CD4-positive, alpha-beta memory T cell (primary cell): Measurements from ENCODE around the gene DAB2IP. TPM values are rescaled to one million over a fixed set of nuclear protein-coding genes. Genes with fewer than 3 reads are reported as not detected.

ENCODE experiments used
- CTCF ChIA-PET: fragments of 350-600 bp; sonication (Branson Sonifier 250); formaldehyde crosslinking; loops from one replicate; lab custom pipeline; 2021; ENCODE audit warnings: inconsistent platforms; ENCODE audit not compliant: partially characterized antibody; lab: Charles Lee
- POLR2A ChIA-PET: fragments of 350-600 bp; sonication (Branson Sonifier 250); formaldehyde crosslinking; loops from one replicate; lab custom pipeline; 2021; ENCODE audit not compliant: partially characterized antibody; lab: Charles Lee
- DNase-seq, 5 donors: peaks; one replicate each; pipeline versions ENCODE4 v3.0.0 to v3.0.0-alpha.2; 2020 to 2022; ENCODE audit warnings: mixed read lengths in 1 of 5
- H3K27ac ChIP-seq: one replicate; pipeline ENCODE4 v1.7.0; 2013; ENCODE audit warnings: low read depth, low read length
- H3K27me3 ChIP-seq: 2 replicates; pipeline ENCODE4 v1.7.0; 2013; ENCODE audit warnings: mild to moderate bottlenecking, low read length, moderate library complexity; ENCODE audit not compliant: insufficient read depth
- H3K36me3 ChIP-seq: 2 replicates; pipeline ENCODE4 v1.7.0; 2013; ENCODE audit warnings: mild to moderate bottlenecking, low read length, moderate library complexity; ENCODE audit not compliant: insufficient read depth
- H3K4me1 ChIP-seq: 2 replicates; pipeline ENCODE4 v1.7.0; 2013; ENCODE audit warnings: mild to moderate bottlenecking, low read length, moderate library complexity; ENCODE audit not compliant: insufficient read depth
- H3K4me3 ChIP-seq, 2 donors: one replicate each; pipeline ENCODE4 v1.7.0; 2013; ENCODE audit warnings: low read length in 2 of 2, mild to moderate bottlenecking in 1 of 2
- H3K9me3 ChIP-seq, 2 donors: one replicate each; pipeline ENCODE4 v1.7.0; 2013; ENCODE audit warnings: low read length in 2 of 2, control low read depth in 1 of 2; ENCODE audit not compliant: control insufficient read depth in 1 of 2
- H3K27ac Mint-ChIP-seq, 7 donors: one replicate each; pipeline ENCODE4 v1.8.0; 2020 to 2021; ENCODE audit warnings: mixed read lengths in 7 of 7, mild to moderate bottlenecking in 6 of 7, inconsistent platforms in 3 of 7, moderate library complexity in 3 of 7
- H3K27me3 Mint-ChIP-seq, 2 donors: one replicate each; pipeline ENCODE4 v1.8.0; 2020 to 2021; ENCODE audit warnings: mixed read lengths in 2 of 2
- H3K36me3 Mint-ChIP-seq, 2 donors: one replicate each; pipeline ENCODE4 v1.8.0; 2020 to 2021; ENCODE audit warnings: mixed read lengths in 2 of 2, inconsistent platforms in 1 of 2, mild to moderate bottlenecking in 1 of 2
- H3K4me1 Mint-ChIP-seq, 4 donors: one replicate each; pipeline ENCODE4 v1.8.0; 2020 to 2021; ENCODE audit warnings: mixed read lengths in 4 of 4, mild to moderate bottlenecking in 1 of 4
- H3K4me3 Mint-ChIP-seq, 8 donors: one replicate each; pipeline ENCODE4 v1.8.0; 2020 to 2021; ENCODE audit warnings: mixed read lengths in 8 of 8, mild to moderate bottlenecking in 7 of 8, moderate library complexity in 6 of 8, inconsistent platforms in 3 of 8
- H3K9me3 Mint-ChIP-seq, 8 donors: one replicate each; pipeline ENCODE4 v1.8.0; 2020 to 2021; ENCODE audit warnings: mixed read lengths in 8 of 8, mild to moderate bottlenecking in 5 of 8, inconsistent platforms in 3 of 8, moderate library complexity in 1 of 8
- intact Hi-C: fragments of 100-400 bp; cut with micrococcal nuclease; formaldehyde crosslinking; loops from one replicate; pipeline ENCODE4 v1.15.1; 2023
- polyA plus RNA-seq, 2 donors: library from polyadenylated mRNA; unstranded; fragments of 300-500 nt; fragmentation: Illumina TruSeq; gene quantifications; one replicate each; pipeline ENCODE4 v1.2.3, GENCODE V29; 2021
- total RNA-seq, 2 experiments: library from RNA; stranded (reverse); gene quantifications; one replicate each; pipeline ENCODE4 v1.2.3, GENCODE V29; 2021

DAB2IP gene
- total and polyA plus RNA-seq, 4 experiments from 2014 or later: not detected

DNA sequence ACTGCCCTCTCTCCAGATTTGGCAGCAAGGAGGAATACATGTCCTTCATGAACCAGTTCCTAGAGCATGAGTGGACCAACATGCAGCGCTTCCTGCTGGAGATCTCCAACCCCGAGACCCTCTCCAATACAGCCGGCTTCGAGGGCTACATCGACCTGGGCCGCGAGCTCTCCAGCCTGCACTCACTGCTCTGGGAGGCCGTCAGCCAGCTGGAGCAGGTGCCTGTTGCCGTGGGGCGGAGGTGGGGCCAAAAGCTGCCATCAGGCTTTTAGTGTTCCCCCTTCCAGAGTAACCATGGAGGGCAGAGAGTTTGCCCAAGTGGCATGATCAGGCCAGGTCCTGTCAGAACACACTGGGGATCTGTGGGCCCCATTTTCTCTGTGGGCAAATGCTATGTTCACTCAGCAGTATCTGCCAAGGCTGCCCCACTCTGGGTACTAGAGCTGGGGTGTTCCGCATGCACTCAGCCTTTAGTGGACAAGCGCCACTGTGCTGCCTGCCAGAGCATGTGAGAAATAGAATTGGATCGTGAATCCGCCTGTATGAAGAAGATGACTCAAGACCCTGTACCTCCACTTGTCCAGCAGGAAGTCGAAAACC is 117.1 kb downstream of the DAB2IP start:
- intact Hi-C loops: no loop called here
- DNase-seq: peak in 1 of 5 donors; percentile 7
- H3K4me1 ChIP-seq: no peaks in the 10 kb centered on the region
- Mint-ChIP-seq H3K27me3 (peaks cover 0 to 3% of the 10 kb centered on the region in 2 donors), H3K4me3 (no peak overlapping the region), H3K36me3 (no peaks in the 10 kb centered on the region), H3K4me1 (no peaks in the 10 kb centered on the region), H3K9me3 (peaks cover 0 to 3% (median 0%) of the 10 kb centered on the region in 8 donors), H3K27ac (no peak overlapping the region)
- CTCF ChIA-PET: no interaction called here
- H3K4me3 ChIP-seq: no peak overlapping the region
- no peaks in the 10 kb centered on the region for H3K36me3 ChIP-seq
- H3K27me3 ChIP-seq: no peaks in the 10 kb centered on the region
- POLR2A ChIA-PET: no interaction called here
- H3K27ac ChIP-seq: no peak overlapping the region
- H3K9me3 ChIP-seq: no peaks in the 10 kb centered on the region

DNA sequence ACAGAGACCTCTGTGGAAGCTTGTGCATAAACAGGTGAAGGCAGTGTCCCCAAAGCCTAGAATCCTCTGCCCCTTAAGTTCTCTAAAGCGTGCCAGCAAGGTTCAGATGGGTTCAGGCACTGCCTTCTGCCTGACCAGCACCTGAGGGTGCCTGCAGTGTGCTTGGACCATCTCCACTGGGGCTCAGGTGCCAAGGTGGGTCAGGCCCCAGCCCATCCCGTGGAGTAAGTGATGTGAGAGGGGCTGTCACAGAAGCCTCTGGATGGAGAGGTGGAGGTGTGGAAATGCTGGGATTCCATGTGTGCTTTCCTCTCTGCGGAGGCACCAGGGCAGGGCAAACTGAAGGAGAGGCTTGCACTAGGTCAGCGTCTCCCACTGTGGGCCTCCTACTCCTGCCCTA is 118.5 kb downstream of the DAB2IP start:
- Mint-ChIP-seq H3K4me1 (no peaks in the 10 kb centered on the region), H3K27me3 (peaks cover 0 to 3% of the 10 kb centered on the region in 2 donors), H3K36me3 (no peaks in the 10 kb centered on the region), H3K4me3 (no peak overlapping the region), H3K9me3 (peaks cover 0 to 3% (median 0%) of the 10 kb centered on the region in 8 donors), H3K27ac (no peak overlapping the region)
- H3K27me3 ChIP-seq: no peaks in the 10 kb centered on the region
- ChIA-PET POLR2A (no interaction called here), CTCF (no interaction called here)
- H3K4me1 ChIP-seq: no peaks in the 10 kb centered on the region
- H3K4me3 ChIP-seq: no peak overlapping the region
- no peak overlapping the region for H3K27ac ChIP-seq
- H3K9me3 ChIP-seq: no peaks in the 10 kb centered on the region
- intact Hi-C loops: no loop called here
- no peaks in the 10 kb centered on the region for H3K36me3 ChIP-seq
- DNase-seq: no peak

DNA sequence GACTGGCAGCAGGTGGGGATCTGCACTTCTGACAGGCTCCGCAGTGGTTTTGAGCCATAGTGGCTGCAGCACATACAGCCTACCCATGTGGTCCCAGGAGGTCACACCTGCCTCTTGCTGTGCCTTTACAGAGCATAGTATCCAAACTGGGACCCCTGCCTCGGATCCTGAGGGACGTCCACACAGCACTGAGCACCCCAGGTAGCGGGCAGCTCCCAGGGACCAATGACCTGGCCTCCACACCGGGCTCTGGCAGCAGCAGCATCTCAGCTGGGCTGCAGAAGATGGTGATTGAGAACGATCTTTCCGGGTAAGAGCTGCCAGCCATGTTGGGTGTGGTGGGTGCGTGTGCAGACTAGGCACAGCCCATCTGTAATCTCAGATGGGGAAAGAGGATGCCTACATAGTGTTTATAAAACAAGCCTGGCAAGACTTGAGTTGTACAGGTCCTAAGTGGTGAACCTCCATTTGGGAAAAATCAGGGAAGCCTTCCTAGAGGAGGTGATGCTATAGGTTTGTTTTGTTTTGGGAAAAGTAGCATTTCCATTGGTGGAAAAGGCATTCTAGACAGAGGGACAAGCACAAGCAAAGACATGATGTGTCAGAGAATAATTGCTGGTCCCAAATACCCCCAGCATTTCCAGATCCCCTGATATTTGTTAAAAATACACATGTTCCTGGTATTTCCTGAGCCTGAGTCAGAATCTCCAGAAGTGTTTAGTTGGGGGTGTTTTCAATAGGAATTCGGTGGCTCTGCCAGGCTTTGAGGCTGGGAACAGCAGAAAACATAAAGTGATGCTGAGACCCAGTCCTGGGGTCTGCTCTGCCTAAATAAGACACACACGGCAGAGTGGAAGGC is 119.2 kb downstream of the DAB2IP start:
- peak in 1 of 5 donors; percentile 7 for DNase-seq
- Histone ChIP-seq H3K4me1 (no peaks in the 10 kb centered on the region), H3K4me3 (no peak overlapping the region), H3K27me3 (no peaks in the 10 kb centered on the region), H3K36me3 (no peaks in the 10 kb centered on the region), H3K9me3 (no peaks in the 10 kb centered on the region), H3K27ac (no peak overlapping the region)
- intact Hi-C loops: no loop called here
- ChIA-PET CTCF (no interaction called here), POLR2A (no interaction called here)
- Mint-ChIP-seq H3K27me3 (peaks cover 0 to 3% of the 10 kb centered on the region in 2 donors), H3K4me1 (no peaks in the 10 kb centered on the region), H3K36me3 (no peaks in the 10 kb centered on the region), H3K27ac (no peak overlapping the region), H3K9me3 (peaks cover 0 to 3% (median 0%) of the 10 kb centered on the region in 8 donors), H3K4me3 (no peak overlapping the region)

- Mint-ChIP-seq H3K27ac (no peak overlapping the region), H3K9me3 (peaks cover 0 to 3% (median 0%) of the 10 kb centered on the region in 8 donors), H3K4me3 (no peak overlapping the region), H3K27me3 (peaks cover 0 to 3% of the 10 kb centered on the region in 2 donors), H3K4me1 (no peaks in the 10 kb centered on the region), H3K36me3 (no peaks in the 10 kb centered on the region)
- POLR2A ChIA-PET: no interaction called here
- CTCF ChIA-PET: no interaction called here
- no peaks in the 10 kb centered on the region for H3K4me1 ChIP-seq
- no peaks in the 10 kb centered on the region for H3K36me3 ChIP-seq
- H3K4me3 ChIP-seq: no peak overlapping the region
- H3K9me3 ChIP-seq: no peaks in the 10 kb centered on the region
- no peak for DNase-seq
- H3K27me3 ChIP-seq: no peaks in the 10 kb centered on the region
- intact Hi-C loops: no loop called here
- no peak overlapping the region for H3K27ac ChIP-seq
Observed at GRCh38 chr9:121771418-121771817, 120.0 kb downstream of the DAB2IP start.

DNA sequence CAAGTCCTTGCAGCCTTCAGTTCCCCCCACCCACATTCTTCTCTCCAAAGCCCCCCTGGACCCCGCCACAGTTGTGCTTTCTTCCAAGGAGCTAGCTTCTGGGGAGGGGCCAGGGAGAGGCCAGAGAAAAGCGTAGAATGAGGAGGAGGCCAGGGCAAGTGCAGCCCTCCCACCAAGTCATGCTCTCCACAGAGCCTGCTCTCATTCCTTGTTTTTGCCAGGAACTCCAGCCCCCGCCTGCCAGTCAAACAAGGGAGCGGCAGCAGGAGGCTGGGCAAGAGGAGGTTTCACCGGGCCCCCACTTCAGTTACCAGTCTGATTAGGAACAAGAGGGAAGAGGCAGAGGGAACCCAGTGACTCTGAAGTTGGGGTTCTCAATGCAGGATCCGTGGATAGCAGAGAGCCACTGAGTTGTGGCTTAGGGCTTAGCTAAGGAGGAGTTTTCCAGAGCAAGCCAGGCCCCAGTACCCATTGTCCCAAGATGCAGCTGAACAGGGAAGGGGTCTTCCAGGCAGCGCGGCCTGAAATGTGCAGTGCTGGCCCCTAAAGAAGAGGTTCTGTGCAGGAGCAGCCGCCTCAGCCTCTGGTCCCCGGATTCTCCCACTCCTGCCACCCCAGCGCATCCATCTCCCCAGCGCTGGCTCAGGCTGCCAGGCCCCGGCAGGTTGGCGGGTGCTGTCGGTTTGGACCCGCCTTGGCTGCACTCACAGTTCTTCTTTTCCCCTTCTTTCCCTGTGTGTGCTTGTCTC is 120.6 kb downstream of the DAB2IP start:
- Histone ChIP-seq H3K9me3 (no peaks in the 10 kb centered on the region), H3K4me3 (no peak overlapping the region), H3K4me1 (no peaks in the 10 kb centered on the region), H3K27me3 (no peaks in the 10 kb centered on the region), H3K36me3 (no peaks in the 10 kb centered on the region), H3K27ac (no peak overlapping the region)
- peaks cover 0 to 3% of the 10 kb centered on the region in 2 donors for H3K27me3 Mint-ChIP-seq
- CTCF ChIA-PET: no interaction called here
- intact Hi-C loops: no loop called here
- no peaks in the 10 kb centered on the region for H3K4me1 Mint-ChIP-seq
- peaks cover 0 to 3% (median 0%) of the 10 kb centered on the region in 8 donors for H3K9me3 Mint-ChIP-seq
- H3K4me3 Mint-ChIP-seq: no peak overlapping the region
- H3K27ac Mint-ChIP-seq: no peak overlapping the region
- POLR2A ChIA-PET: no interaction called here
- H3K36me3 Mint-ChIP-seq: no peaks in the 10 kb centered on the region
- DNase-seq: no peak

DNA sequence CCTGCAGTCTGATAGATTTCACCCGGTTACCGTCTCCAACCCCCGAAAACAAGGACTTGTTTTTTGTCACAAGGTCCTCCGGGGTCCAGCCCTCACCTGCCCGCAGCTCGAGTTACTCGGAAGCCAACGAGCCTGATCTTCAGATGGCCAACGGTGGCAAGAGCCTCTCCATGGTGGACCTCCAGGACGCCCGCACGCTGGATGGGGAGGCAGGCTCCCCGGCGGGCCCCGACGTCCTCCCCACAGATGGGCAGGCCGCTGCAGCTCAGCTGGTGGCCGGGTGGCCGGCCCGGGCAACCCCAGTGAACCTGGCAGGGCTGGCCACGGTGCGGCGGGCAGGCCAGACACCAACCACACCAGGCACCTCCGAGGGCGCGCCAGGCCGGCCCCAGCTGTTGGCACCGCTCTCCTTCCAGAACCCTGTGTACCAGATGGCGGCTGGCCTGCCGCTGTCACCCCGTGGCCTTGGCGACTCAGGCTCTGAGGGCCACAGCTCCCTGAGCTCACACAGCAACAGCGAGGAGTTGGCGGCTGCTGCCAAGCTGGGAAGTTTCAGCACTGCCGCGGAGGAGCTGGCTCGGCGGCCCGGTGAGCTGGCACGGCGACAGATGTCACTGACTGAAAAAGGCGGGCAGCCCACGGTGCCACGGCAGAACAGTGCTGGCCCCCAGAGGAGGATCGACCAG is 121.3 kb downstream of the DAB2IP start:
- ChIA-PET POLR2A (no interaction called here), CTCF (no interaction called here)
- Mint-ChIP-seq H3K27me3 (peaks cover 0 to under 1% of the 10 kb centered on the region in 2 donors), H3K36me3 (no peaks in the 10 kb centered on the region), H3K9me3 (no peaks in the 10 kb centered on the region), H3K27ac (no peak overlapping the region), H3K4me3 (no peak overlapping the region), H3K4me1 (no peaks in the 10 kb centered on the region)
- intact Hi-C loops: no loop called here
- DNase-seq: no peak
- H3K9me3 ChIP-seq: no peaks in the 10 kb centered on the region
- no peaks in the 10 kb centered on the region for H3K36me3 ChIP-seq
- H3K27ac ChIP-seq: no peak overlapping the region
- H3K4me3 ChIP-seq: no peak overlapping the region
- no peaks in the 10 kb centered on the region for H3K27me3 ChIP-seq
- no peaks in the 10 kb centered on the region for H3K4me1 ChIP-seq
